Measurements from ENCODE around the gene TCEA3. TPM values are rescaled to one million over a fixed set of nuclear protein-coding genes. Genes with fewer than 3 reads are reported as not detected.
A peak's percentile ranks its signal among the peaks of the same experiment; 100 is the strongest.

Gene TCEA3
- total RNA-seq, 1 experiment from 2014 or later, result 0.37 TPM

GRCh38 chr1:23395849-23396248 is 28.7 kb downstream of the TCEA3 start:
- TF ChIP-seq E2F1 (CRISPR knock-in tag; IDR thresholded peaks at IDR 0.05) (no peak), FOXP1 (CRISPR knock-in tag; IDR thresholded peaks at IDR 0.05; ENCODE audit: borderline replicate concordance) (no peak), NR3C1 (CRISPR knock-in tag; conservative IDR thresholded peaks at IDR 0.05; ENCODE audit: low read depth) (no peak), ZNF396 (CRISPR knock-in tag; IDR thresholded peaks at IDR 0.05; ENCODE audit: borderline replicate concordance) (no peak)
- DNase-seq (ENCODE audit: low spot score) (no peak), ATAC-seq (no peak)
- POLR2A ChIA-PET, result no interaction called here
- H3K27me3 Mint-ChIP-seq (ENCODE audit: low read depth), result no peaks in the 10 kb centered on the region
- H3K27ac Mint-ChIP-seq, result no peak overlapping the region
- no peak overlapping the region for H3K4me3 Mint-ChIP-seq
- H3K9me3 Mint-ChIP-seq, result no peaks in the 10 kb centered on the region
- no peaks in the 10 kb centered on the region for H3K36me3 Mint-ChIP-seq
- CTCF ChIA-PET, result interaction anchor here (1.1 to 3.1 kb wide), 6 partner anchors 8 to 101 kb away, joined by 3 to 36 read pairs (median 4); partner anchors contain the start of gene HNRNPR
- peaks cover 19% of the 10 kb centered on the region for H3K4me1 Mint-ChIP-seq

GRCh38 chr1:23395154-23395724 is 29.3 kb downstream of the TCEA3 start:
- TF ChIP-seq MXD4 (CRISPR knock-in tag; IDR thresholded peaks at IDR 0.05; ENCODE audit: borderline replicate concordance), result no peak
- TF ChIP-seq ARID4B (CRISPR knock-in tag; IDR thresholded peaks at IDR 0.05; ENCODE audit: borderline replicate concordance), result 0 out of 2 replicates have a peak, but pooled peaks have one; percentile 32
- no peaks in the 10 kb centered on the region for H3K27me3 Mint-ChIP-seq (ENCODE audit: low read depth)
- H3K4me3 Mint-ChIP-seq, result peak overlapping the region; percentile 19; the same call in 1 of the 2 replicates

GRCh38 chr1:23394684-23395083 is 29.9 kb downstream of the TCEA3 start:
- DNase-seq (ENCODE audit: low spot score) (peak; percentile 41), ATAC-seq (peak; percentile 84)
- TF ChIP-seq ZNF121 (CRISPR knock-in tag; IDR thresholded peaks at IDR 0.05) (peak; percentile 91), PRRX2 (CRISPR knock-in tag; IDR thresholded peaks at IDR 0.05) (no peak)
- Mint-ChIP-seq H3K36me3 (no peaks in the 10 kb centered on the region), H3K4me3 (peak overlapping the region; percentile 19; the same call in 1 of the 2 replicates), H3K4me1 (peaks cover 19% of the 10 kb centered on the region), H3K9me3 (no peaks in the 10 kb centered on the region), H3K27ac (peak overlapping the region; percentile 21; the same call in 1 of the 2 replicates), H3K27me3 (ENCODE audit: low read depth) (no peaks in the 10 kb centered on the region)
- ChIA-PET CTCF (interaction anchor here (0.6 to 3.1 kb wide), 7 partner anchors 9 to 270 kb away, joined by 3 to 36 read pairs (median 3); partner anchors contain the start of gene HNRNPR), POLR2A (interaction anchor here (0.9 to 1.0 kb wide), 2 partner anchors 50 to 233 kb away, joined by 3 to 4 read pairs; partner anchors contain the start of gene HNRNPR)

More at GRCh38 chr1:23395154-23395724, 29.3 kb downstream of the TCEA3 start:
- H3K4me1 Mint-ChIP-seq, result peaks cover 19% of the 10 kb centered on the region
- CTCF ChIA-PET, result interaction anchor here (1.1 to 3.1 kb wide), 6 partner anchors 9 to 102 kb away, joined by 3 to 36 read pairs (median 4); partner anchors contain the start of gene HNRNPR
- H3K9me3 Mint-ChIP-seq, result no peaks in the 10 kb centered on the region
- no peaks in the 10 kb centered on the region for H3K36me3 Mint-ChIP-seq
- H3K27ac Mint-ChIP-seq, result no peak overlapping the region
- ATAC-seq (peak; percentile 77), DNase-seq (ENCODE audit: low spot score) (peak; percentile 27)
- POLR2A ChIA-PET, result interaction anchor here (0.9 kb wide), 1 partner anchor 232 kb away, joined by 3 read pairs; no protein-coding TSS in a partner anchor

GRCh38 chr1:23394181-23394580 is 30.4 kb downstream of the TCEA3 start:
- Mint-ChIP-seq H3K36me3 (no peaks in the 10 kb centered on the region), H3K27me3 (ENCODE audit: low read depth) (no peaks in the 10 kb centered on the region), H3K4me3 (no peak overlapping the region), H3K9me3 (no peaks in the 10 kb centered on the region), H3K4me1 (peaks cover 19% of the 10 kb centered on the region), H3K27ac (no peak overlapping the region)
- DNase-seq (ENCODE audit: low spot score) (no peak), ATAC-seq (no peak)
- POLR2A ChIA-PET, result interaction anchor here (0.9 to 1.0 kb wide), 2 partner anchors 50 to 233 kb away, joined by 3 to 4 read pairs; partner anchors contain the start of gene HNRNPR
- CTCF ChIA-PET, result interaction anchor here (0.6 to 3.1 kb wide), 4 partner anchors 10 to 270 kb away, joined by 3 to 36 read pairs (median 6); no protein-coding TSS in a partner anchor
- no peak for TF ChIP-seq ZNF121 (CRISPR knock-in tag; IDR thresholded peaks at IDR 0.05)
- TF ChIP-seq ZNF281 (CRISPR knock-in tag; IDR thresholded peaks at IDR 0.05), result no peak
- no peak for TF ChIP-seq PRDM15 (CRISPR knock-in tag; IDR thresholded peaks at IDR 0.05)
- no peak for TF ChIP-seq ATF6 (CRISPR knock-in tag; IDR thresholded peaks at IDR 0.05)
- TF ChIP-seq NFATC4 (CRISPR knock-in tag; IDR thresholded peaks at IDR 0.05), result no peak
